HG02759 (cell line): Measurements from ENCODE around the gene KRT77.

Source experiments
- ATAC-seq: cut with Tn5 transposase; IDR thresholded peaks from one replicate; pipeline ENCODE4 v1.9.1; 2021; ENCODE audit warnings: mild to moderate bottlenecking, moderate library complexity; ENCODE audit not compliant: unreplicated experiment

Gene KRT77

DNA sequence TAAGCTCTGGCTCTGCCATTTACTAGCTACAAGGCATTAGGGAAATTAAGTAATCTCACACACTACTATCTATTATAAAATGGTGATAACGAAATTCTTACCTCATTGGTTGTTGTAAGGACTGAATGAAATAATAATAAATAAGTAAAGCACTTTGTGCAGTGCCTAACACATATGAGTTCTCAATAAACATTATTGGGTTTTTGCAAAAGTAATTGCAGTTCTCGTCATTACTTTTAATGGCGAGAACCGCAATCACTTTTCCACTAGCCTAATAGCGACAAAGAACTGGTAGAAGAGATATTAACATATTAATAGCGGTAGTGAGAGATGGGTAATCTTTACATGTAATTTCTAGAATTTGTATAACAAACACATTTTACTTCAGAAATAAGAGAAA lies 9.2 kb downstream of the KRT77 start:
- no peak for ATAC-seq

GRCh38 chr12:52693261-52693660 lies 10.1 kb downstream of the KRT77 start:
- no peak for ATAC-seq

GRCh38 chr12:52692254-52692653 lies 11.1 kb downstream of the KRT77 start:
- ATAC-seq: no peak

DNA sequence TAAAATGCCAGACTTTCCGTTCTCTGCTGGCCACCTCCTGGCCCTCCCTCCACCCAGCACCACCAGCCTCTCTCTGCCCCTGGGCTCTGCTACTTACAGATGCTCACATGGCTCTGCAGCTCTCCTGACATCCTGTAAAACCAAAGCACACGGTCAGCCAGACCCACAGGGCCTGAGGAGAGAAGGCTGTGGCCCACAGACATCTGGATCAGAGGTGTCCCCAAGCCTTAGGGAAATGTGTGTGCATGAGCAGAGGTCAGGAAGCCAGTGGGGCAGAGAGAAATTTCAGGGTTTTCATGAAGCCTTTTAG lies 11.5 kb downstream of the KRT77 start:
- no peak for ATAC-seq

DNA sequence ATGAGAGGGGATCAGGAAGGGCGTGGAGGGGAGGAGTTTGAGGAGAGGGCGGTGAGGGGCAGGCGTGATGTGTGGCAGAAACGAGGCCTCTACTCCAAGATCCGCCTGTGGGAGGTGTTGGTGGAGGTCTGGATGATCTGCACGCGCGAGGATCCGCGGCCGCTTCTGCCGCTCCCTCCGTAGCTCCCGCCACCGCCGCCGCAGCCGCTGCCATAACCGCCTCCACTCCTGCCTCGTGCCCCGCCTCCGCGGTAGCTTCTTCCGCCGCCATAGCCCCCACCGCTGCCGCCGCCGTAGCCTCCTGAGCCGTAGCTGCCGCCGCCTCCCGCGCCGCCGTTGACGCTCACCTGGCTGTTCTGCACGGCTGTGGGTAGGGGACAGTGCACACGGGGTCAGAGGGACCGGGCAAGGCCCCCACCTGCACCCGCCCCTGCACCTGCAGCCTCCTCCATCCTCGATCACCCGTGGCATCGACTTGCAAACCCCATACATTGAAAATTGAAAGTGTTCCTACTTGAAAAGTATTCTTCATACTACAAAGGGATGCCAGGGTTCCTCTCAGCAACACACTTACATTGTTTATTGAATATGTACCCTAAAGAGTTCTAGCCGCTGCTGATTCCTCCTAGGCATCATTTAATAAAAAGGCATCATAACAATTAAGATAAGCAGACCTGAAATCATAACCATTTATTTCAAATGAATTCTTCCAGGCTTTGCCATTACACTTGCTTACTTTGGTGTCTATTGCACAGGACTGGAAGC lies 12.1 kb downstream of the KRT77 start:
- no peak for ATAC-seq

DNA sequence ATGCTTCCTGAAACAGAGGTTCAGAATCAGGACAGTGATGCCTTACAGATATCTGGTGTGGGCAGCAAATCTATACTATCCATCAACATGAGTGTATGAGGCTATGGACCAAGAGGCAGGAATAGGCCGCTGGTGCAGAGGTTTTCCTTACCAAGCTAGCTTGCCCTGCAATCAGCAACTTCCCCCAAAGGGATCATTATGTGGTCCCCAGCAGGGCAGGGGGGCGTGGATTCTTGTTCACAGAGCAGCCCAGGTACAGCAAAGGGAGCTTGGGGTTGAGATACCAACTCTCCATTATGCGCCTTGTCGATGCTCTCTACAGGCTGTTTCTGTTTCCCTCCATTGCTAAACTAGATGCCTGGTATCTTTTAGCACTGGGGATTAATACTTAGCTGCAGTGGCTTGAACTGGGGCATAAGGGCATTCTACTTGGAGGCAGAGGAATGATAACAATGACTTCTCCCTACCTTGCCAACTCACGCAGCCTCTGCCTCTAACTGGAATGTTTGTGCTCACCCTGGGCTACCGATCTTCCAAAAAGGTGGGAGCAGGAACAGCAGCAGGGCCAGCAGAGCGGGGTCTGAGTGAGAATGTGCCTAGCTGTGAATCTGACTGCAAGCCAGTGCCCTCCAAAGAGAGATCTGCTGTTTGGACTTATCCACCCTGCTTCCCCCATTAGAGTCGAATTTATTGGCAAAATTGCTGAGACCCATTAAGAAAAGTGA lies 12.8 kb downstream of the KRT77 start:
- ATAC-seq: no peak

DNA sequence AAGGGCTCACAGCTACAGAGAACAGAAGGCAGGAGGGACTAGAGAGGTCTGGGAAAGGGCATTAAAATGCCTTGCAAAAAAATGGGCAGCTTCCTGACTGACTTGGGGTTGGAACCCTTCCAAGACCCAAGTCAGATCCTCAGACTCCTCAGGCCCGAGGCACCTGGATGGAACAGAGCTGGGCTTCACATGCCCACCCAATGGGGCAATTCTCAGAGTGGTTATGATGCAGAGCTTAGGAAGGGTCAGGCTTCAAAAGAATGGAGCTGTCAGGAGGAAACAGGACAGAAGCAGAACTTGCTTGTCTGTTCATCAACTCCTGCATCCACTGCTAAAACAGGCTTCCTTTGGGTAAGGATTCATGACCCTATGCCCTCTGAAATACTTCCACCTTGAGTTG lies 13.4 kb downstream of the KRT77 start:
- no peak for ATAC-seq

- ATAC-seq: no peak
Measured at GRCh38 chr12:52689239-52689638, 14.1 kb downstream of the KRT77 start.

DNA sequence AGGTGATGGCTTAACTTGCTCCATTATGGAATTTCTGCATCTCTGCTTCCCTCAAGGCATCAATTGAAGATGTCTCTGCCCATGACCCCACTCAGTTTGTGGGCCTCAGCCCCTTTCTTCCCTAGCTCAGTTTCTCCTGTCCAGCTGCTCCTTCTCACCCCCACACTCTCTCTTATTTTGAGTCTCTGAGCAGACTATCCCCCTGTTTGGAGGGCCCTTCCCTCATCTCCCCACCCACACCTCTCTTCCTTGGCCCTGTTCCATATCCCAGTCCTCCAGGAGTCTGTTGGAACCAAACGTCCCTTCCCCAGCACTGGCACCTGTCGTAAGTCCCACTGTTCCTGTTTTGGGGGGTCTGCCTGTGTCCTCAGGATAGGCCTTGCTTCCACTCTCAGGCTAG lies 14.8 kb downstream of the KRT77 start:
- no peak for ATAC-seq

GRCh38 chr12:52687497-52688385 lies 15.6 kb downstream of the KRT77 start:
- ATAC-seq: no peak

GRCh38 chr12:52686756-52687487 lies 16.4 kb downstream of the KRT77 start:
- no peak for ATAC-seq

- ATAC-seq: no peak
Measured at GRCh38 chr12:52686063-52686462, 17.3 kb downstream of the KRT77 start.

GRCh38 chr12:52685406-52685890 lies 17.9 kb downstream of the KRT77 start:
- no peak for ATAC-seq

DNA sequence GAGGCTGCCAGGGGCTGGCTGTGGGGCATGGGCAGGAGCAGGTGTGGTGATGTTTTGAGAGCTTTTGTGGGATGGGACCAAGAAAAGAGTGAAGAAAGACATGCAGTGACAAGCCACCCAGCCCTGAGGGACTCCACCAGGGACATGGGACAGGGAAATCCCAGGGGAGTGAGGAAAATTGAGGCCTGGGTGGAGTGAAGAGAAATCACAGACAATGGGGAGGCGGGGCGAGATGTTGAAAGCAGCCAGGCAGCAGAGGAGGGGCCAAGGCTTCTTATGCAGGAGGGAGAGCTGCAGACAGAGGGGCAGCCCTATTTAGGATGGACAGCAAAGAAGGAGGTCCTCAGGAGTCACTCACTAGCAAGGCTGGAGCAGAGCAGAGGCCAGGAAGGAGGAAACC lies 18.9 kb downstream of the KRT77 start:
- ATAC-seq: no peak

- no peak for ATAC-seq
Measured at GRCh38 chr12:52683575-52684300, 19.6 kb downstream of the KRT77 start.

- ATAC-seq: no peak
Measured at GRCh38 chr12:52682938-52683574, 20.3 kb downstream of the KRT77 start.

- no peak for ATAC-seq
Measured at GRCh38 chr12:52682381-52682660, 21.0 kb downstream of the KRT77 start.

DNA sequence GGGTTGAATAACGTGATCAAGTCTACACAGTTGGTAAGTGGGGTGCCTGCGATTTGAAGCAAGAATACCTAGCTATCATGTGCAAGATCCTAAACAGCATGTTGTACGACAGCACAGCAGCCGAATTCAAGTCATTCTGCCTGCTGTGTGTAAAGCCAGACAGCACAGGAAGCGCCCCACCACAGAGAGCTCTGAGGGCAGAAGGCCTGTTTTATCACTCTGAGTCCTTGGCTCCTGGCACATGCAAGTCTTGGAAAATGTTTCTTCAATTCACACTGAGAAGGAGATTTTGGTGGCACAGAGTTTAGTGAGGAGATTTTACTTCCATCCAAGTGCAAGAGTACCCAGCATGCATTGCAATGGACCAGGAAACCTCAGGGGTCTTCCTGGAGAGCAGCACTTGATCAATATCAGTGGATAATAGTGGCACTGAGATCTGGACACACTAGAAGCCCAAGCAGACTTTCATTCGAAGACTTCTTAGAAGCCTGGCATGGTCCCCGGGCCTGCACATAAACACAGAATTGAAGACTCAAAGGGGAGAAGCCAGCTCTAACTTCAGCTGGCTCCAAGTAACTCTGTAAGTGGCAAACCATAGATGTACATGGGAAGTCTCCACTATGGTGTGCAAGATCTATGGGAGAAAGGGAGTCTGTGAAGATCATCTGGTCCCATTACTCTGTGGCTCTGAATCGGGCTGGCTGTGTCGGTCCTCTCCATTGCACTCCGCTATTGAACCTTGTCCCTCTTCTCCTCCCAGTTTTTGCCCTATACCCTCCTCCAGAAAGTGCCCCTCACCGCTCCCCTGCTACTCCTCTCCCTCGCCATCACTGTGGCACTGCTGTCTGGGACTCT lies 21.6 kb downstream of the KRT77 start:
- ATAC-seq: no peak

GRCh38 chr12:52680363-52680762 lies 23.0 kb downstream of the KRT77 start, which contains the start of gene KRT1:
TSS of gene KRT1 (minus strand) at chr12:52680407. CDS start at chr12:52680348, 59 bp downstream.
- ATAC-seq: no peak
